DND-41 (cell line): ENCODE measurements around the gene LSM3.

Experiments used
- ATAC-seq: fragments of 200-7000 bp; cut with Tn5 transposase; 3 replicates; pipeline ENCODE4 v1.9.1; 2021; ENCODE audit warnings: low read depth; ENCODE audit not compliant: insufficient read depth
- DNase-seq: peaks from one replicate; pipeline ENCODE4 v3.0.0-alpha.2; 2020
- H2AFZ ChIP-seq: 2 replicates; pipeline ENCODE4 v1.6.0; 2012; ENCODE audit warnings: low read depth, low read length
- H3K27ac ChIP-seq: 2 replicates; pipeline ENCODE4 v1.5.1; 2012; ENCODE audit warnings: low read length, inconsistent platforms
- H3K27me3 ChIP-seq: fragments of 200-600 bp; sonication (generic); 2 replicates; pipeline ENCODE4 v1.6.0; 2012; ENCODE audit warnings: low read length, mild to moderate bottlenecking, inconsistent platforms; ENCODE audit not compliant: insufficient read depth, poor library complexity
- H3K36me3 ChIP-seq: 2 replicates; pipeline ENCODE4 v1.5.1; 2012; ENCODE audit warnings: low read length, inconsistent platforms; ENCODE audit not compliant: insufficient read depth
- H3K4me1 ChIP-seq: 2 replicates; pipeline ENCODE4 v1.5.1; 2012; ENCODE audit warnings: mild to moderate bottlenecking, low read length; ENCODE audit not compliant: insufficient read depth
- H3K4me2 ChIP-seq: 2 replicates; pipeline ENCODE4 v1.6.0; 2012; ENCODE audit warnings: mild to moderate bottlenecking, moderate library complexity, low read length, inconsistent platforms; ENCODE audit not compliant: insufficient read depth
- H3K4me3 ChIP-seq, 2 experiments: fragments of 200-600 bp in 1 of 2; shearing (Covaris generic) in 1 of 2; 2 replicates each; pipeline ENCODE4 v1.5.1; 2012 to 2016; ENCODE audit warnings: inconsistent platforms in 2 of 2, low read length in 2 of 2, mild to moderate bottlenecking in 2 of 2, low read depth in 1 of 2, moderate library complexity in 1 of 2
- H3K79me2 ChIP-seq: 2 replicates; pipeline ENCODE4 v1.6.0; 2012; ENCODE audit warnings: low read length, inconsistent platforms; ENCODE audit not compliant: insufficient read depth
- H3K9ac ChIP-seq: 2 replicates; pipeline ENCODE4 v1.6.0; 2012; ENCODE audit warnings: low read depth, mild to moderate bottlenecking, inconsistent platforms, low read length, moderate library complexity
- H3K9me3 ChIP-seq: 2 replicates; pipeline ENCODE4 v1.5.1; 2012; ENCODE audit warnings: low read length, moderate library complexity, mild to moderate bottlenecking, inconsistent platforms; ENCODE audit not compliant: insufficient read depth, severe bottlenecking
- H4K20me1 ChIP-seq: 2 replicates; pipeline ENCODE4 v1.6.0; 2012; ENCODE audit warnings: low read length; ENCODE audit not compliant: insufficient read depth
- CTCF ChIP-seq: IDR thresholded peaks from 2 replicates; pipeline ENCODE4 v1.5.1; 2012; ENCODE audit warnings: borderline replicate concordance, low read length, moderate library complexity, mild to moderate bottlenecking; ENCODE audit not compliant: poor library complexity, severe bottlenecking; ENCODE audit errors: extremely low read depth
- EZH2 ChIP-seq: IDR thresholded peaks from 3 replicates; pipeline ENCODE4 v1.6.1; 2012; ENCODE audit warnings: borderline replicate concordance, low read depth, mild to moderate bottlenecking, moderate library complexity, low read length, inconsistent platforms; ENCODE audit not compliant: severe bottlenecking

LSM3 gene

DNA sequence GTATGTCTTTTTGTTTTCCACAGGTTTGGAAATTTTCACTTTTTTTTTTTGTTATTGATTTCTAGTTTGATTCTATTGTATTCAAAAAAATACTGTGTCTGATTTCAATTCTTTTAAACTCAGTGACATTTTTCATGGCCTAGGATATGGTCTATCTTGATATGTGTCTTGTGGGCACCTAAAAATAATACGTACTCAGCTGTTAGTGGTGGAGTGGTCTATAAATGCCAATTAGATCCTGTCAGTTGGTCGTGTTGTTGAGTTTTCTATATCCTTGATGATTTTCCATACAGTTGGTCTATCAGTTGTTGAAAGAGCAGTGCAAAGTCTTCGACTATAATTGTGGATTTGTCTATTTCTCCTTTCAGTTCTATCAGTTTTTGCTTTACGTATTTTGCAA, 61.7 kb downstream of the LSM3 start:
- no peak overlapping the region for H2AFZ ChIP-seq
- H3K27me3 ChIP-seq, result peaks cover 23% of the 10 kb centered on the region
- no peak overlapping the region for H3K9ac ChIP-seq
- no peak for DNase-seq
- no peak overlapping the region for H3K4me2 ChIP-seq
- H3K9me3 ChIP-seq, result no peaks in the 10 kb centered on the region
- no peak for TF ChIP-seq CTCF
- no peak for TF ChIP-seq EZH2
- H3K79me2 ChIP-seq, result no peaks in the 10 kb centered on the region
- H3K4me1 ChIP-seq, result no peaks in the 10 kb centered on the region
- no peak overlapping the region for H3K4me3 ChIP-seq
- no peak overlapping the region for H3K27ac ChIP-seq
- no peak for ATAC-seq
- H3K36me3 ChIP-seq, result no peaks in the 10 kb centered on the region
- no peaks in the 10 kb centered on the region for H4K20me1 ChIP-seq

GRCh38 chr3:14241716-14242115, 63.1 kb downstream of the LSM3 start:
- no peak for TF ChIP-seq CTCF
- no peak for TF ChIP-seq EZH2
- no peak overlapping the region for H3K4me3 ChIP-seq
- no peak for ATAC-seq
- H3K9me3 ChIP-seq, result no peaks in the 10 kb centered on the region
- no peak overlapping the region for H3K9ac ChIP-seq
- no peaks in the 10 kb centered on the region for H3K4me1 ChIP-seq
- no peak overlapping the region for H3K27ac ChIP-seq
- no peak overlapping the region for H3K4me2 ChIP-seq
- H3K79me2 ChIP-seq, result no peaks in the 10 kb centered on the region
- no peaks in the 10 kb centered on the region for H3K36me3 ChIP-seq
- H2AFZ ChIP-seq, result no peak overlapping the region
- no peak for DNase-seq
- H4K20me1 ChIP-seq, result no peaks in the 10 kb centered on the region; the same call in 1 of the 2 replicates
- H3K27me3 ChIP-seq, result peaks cover 24% of the 10 kb centered on the region

- DNase-seq, result no peak
- H3K4me1 ChIP-seq, result no peaks in the 10 kb centered on the region
- no peaks in the 10 kb centered on the region; the same call in 1 of the 2 replicates for H4K20me1 ChIP-seq
- no peak overlapping the region for H3K4me3 ChIP-seq
- no peaks in the 10 kb centered on the region for H3K36me3 ChIP-seq
- H2AFZ ChIP-seq, result no peak overlapping the region
- TF ChIP-seq EZH2 (no peak), CTCF (no peak)
- H3K79me2 ChIP-seq, result no peaks in the 10 kb centered on the region
- no peak overlapping the region for H3K9ac ChIP-seq
- ATAC-seq, result no peak
- no peaks in the 10 kb centered on the region for H3K9me3 ChIP-seq
- no peak overlapping the region for H3K27ac ChIP-seq
- peaks cover 20% of the 10 kb centered on the region for H3K27me3 ChIP-seq
- no peak overlapping the region for H3K4me2 ChIP-seq
Measured at GRCh38 chr3:14242490-14243311, 64.1 kb downstream of the LSM3 start.
